GM23248 (cell line): ENCODE data around the gene INHBE. TPM values are rescaled to one million over a fixed set of nuclear protein-coding genes. Genes with fewer than 3 reads are reported as not detected.
"Not testable (repeated sequence)": the region's sequence is repeated elsewhere in the genome, so short reads cannot be mapped to it uniquely, and the experiment has no call there.

ENCODE experiments used
- DNase-seq: peaks from one replicate; pipeline ENCODE4 v3.0.0-alpha.2; 2015
- H2AFZ ChIP-seq: fragments of 200-600 bp; sonication (generic); 2 replicates; pipeline ENCODE4 v1.6.1; 2016; ENCODE audit warnings: antibody characterized with exemption
- H3F3A ChIP-seq: fragments of 200-600 bp; sonication (generic); 2 replicates; pipeline ENCODE4 v1.6.1; 2016; ENCODE audit warnings: mild to moderate bottlenecking, antibody characterized with exemption, mixed run types; ENCODE audit not compliant: insufficient read depth
- H3K27ac ChIP-seq: fragments of 200-600 bp; sonication (generic); 2 replicates; pipeline ENCODE4 v1.5.1; 2016; ENCODE audit warnings: mild to moderate bottlenecking
- H3K27me3 ChIP-seq: fragments of 200-600 bp; sonication (generic); replicated peaks from 2 replicates; pipeline ENCODE4 v1.6.1; 2016; ENCODE audit warnings: mild to moderate bottlenecking; ENCODE audit not compliant: insufficient read depth
- H3K36me3 ChIP-seq: fragments of 200-600 bp; sonication (generic); 2 replicates; pipeline ENCODE4 v1.6.1; 2016; ENCODE audit warnings: low read depth, mild to moderate bottlenecking
- H3K4me1 ChIP-seq: fragments of 200-600 bp; sonication (generic); 2 replicates; pipeline ENCODE4 v1.6.1; 2016; ENCODE audit warnings: mild to moderate bottlenecking; ENCODE audit not compliant: insufficient read depth
- H3K4me2 ChIP-seq: fragments of 200-600 bp; sonication (generic); one replicate; pipeline ENCODE4 v1.6.1; 2016; ENCODE audit warnings: mild to moderate bottlenecking; ENCODE audit not compliant: unreplicated experiment
- H3K4me3 ChIP-seq: fragments of 200-600 bp; sonication (generic); 2 replicates; pipeline ENCODE4 v1.5.1; 2016; ENCODE audit warnings: mild to moderate bottlenecking
- H3K79me2 ChIP-seq: fragments of 200-600 bp; sonication (generic); 2 replicates; pipeline ENCODE4 v1.6.1; 2016; ENCODE audit warnings: mild to moderate bottlenecking; ENCODE audit not compliant: insufficient read depth
- H3K9ac ChIP-seq: fragments of 200-600 bp; sonication (generic); 2 replicates; pipeline ENCODE4 v1.6.1; 2016; ENCODE audit warnings: mild to moderate bottlenecking
- H3K9me2 ChIP-seq: fragments of 200-600 bp; sonication (generic); 2 replicates; pipeline ENCODE4 v1.6.1; 2016; ENCODE audit warnings: mixed run types, mild to moderate bottlenecking, moderate library complexity; ENCODE audit not compliant: insufficient read depth
- H3K9me3 ChIP-seq: fragments of 200-600 bp; sonication (generic); one replicate; pipeline ENCODE4 v1.6.1; 2017; ENCODE audit warnings: low read depth
- H4K20me1 ChIP-seq: fragments of 200-600 bp; sonication (generic); 2 replicates; pipeline ENCODE4 v1.6.0; 2016; ENCODE audit not compliant: insufficient read depth
- EZH2 ChIP-seq: fragments of 200-600 bp; sonication (generic); IDR thresholded peaks from 2 replicates; pipeline ENCODE4 v1.6.1; 2018; ENCODE audit warnings: antibody characterized with exemption, mild to moderate bottlenecking; ENCODE audit not compliant: insufficient read depth, poor library complexity, severe bottlenecking
- EZH2phosphoT487 ChIP-seq: fragments of 200-600 bp; sonication (generic); IDR thresholded peaks from 2 replicates; pipeline ENCODE4 v1.6.1; 2018; ENCODE audit warnings: antibody characterized with exemption, moderate library complexity, mild to moderate bottlenecking, low read depth; ENCODE audit not compliant: insufficient read depth
- WGBS, 2 experiments: methylation state at CpG; one replicate each; pipeline ENCODE4 v1.1.6; 2015 to 2017; ENCODE audit warnings: low lambda C conversion rate in 2 of 2, low coverage in 1 of 2; ENCODE audit errors: missing lambda C conversion rate in 2 of 2; 5-methylcytosine and 5-hydroxymethylcytosine counted together
- in situ Hi-C: fragments of 300-500 bp; cut with MboI; formaldehyde crosslinking; loops from 2 replicates; pipeline ENCODE4 v1.15.0; 2020
- polyA plus RNA-seq: library from polyadenylated mRNA; unstranded; fragments of >200 nt; fragmentation: Nextera tagmentation; extraction: Ambion mirVana; gene quantifications from 2 replicates; pipeline ENCODE4 v1.2.1, GENCODE V29; 2016
- total RNA-seq: library from RNA; depleted of rRNA; stranded (reverse); fragments of >200 nt; shearing (Covaris generic); gene quantifications from 2 replicates; pipeline ENCODE4 v1.2.3, GENCODE V29; 2014; rRNA removed

Gene INHBE, protein sequence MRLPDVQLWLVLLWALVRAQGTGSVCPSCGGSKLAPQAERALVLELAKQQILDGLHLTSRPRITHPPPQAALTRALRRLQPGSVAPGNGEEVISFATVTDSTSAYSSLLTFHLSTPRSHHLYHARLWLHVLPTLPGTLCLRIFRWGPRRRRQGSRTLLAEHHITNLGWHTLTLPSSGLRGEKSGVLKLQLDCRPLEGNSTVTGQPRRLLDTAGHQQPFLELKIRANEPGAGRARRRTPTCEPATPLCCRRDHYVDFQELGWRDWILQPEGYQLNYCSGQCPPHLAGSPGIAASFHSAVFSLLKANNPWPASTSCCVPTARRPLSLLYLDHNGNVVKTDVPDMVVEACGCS
- total RNA-seq (0.65 and 0.76 TPM in 2 replicates), polyA plus RNA-seq (0.23 and 0.24 TPM in 2 replicates)

- Histone ChIP-seq H3K79me2 (no peaks in the 10 kb centered on the region), H3K27me3 (no peaks in the 10 kb centered on the region), H3K9me3 (no peaks in the 10 kb centered on the region), H4K20me1 (no peaks in the 10 kb centered on the region), H3K4me1 (peaks cover 43% of the 10 kb centered on the region), H3K36me3 (no peaks in the 10 kb centered on the region), H3K27ac (peak within 1 kb of the TSS; percentile 60), H3K9ac (peak within 1 kb of the TSS; percentile 65), H3K4me3 (no peak within 1 kb of the TSS), H2AFZ (no peak within 1 kb of the TSS), H3K9me2 (no peaks in the 10 kb centered on the region), H3F3A (peaks cover 11% of the 10 kb centered on the region; the same call in 1 of the 2 replicates), H3K4me2 (no peak within 1 kb of the TSS)
- WGBS, 2 experiments: 66 to 72% methylated on average over 9 to 10 of the region's 10 CpGs
- in situ Hi-C loops: no loop called here
- no peak for TF ChIP-seq EZH2
- TF ChIP-seq EZH2phosphoT487: no peak
- DNase-seq: peak; percentile 63
Measured at GRCh38 chr12:57454566-57455373, at the start of gene INHBE. TSS of gene INHBE (plus strand) at chr12:57455307. CDS start at chr12:57455537, 230 bp downstream.

DNA sequence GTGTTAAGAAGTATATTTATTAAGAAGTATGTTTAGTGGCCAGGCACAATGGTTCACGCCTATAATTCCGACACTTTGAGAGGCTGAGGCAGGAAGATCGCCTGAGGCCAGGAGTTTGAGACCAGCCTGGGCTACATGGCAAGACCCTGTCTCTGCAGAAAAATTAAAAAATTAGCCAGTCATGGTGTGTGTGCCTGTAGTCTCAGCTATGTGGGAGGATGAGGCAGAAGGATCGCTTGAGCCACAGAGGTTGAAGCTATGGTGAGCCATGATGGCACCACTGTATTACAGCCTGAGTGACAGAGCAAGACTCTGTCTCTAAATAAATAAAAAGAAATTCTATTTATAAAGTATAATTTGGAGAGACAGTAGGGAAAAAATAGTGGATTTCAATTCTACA is 44.6 kb upstream of the INHBE start:
- Histone ChIP-seq H2AFZ (no peak overlapping the region), H3K9me3 (no peaks in the 10 kb centered on the region), H3K4me1 (no peaks in the 10 kb centered on the region), H3K9me2 (no peaks in the 10 kb centered on the region), H3K9ac (no peak overlapping the region), H4K20me1 (no peaks in the 10 kb centered on the region), H3K79me2 (peaks cover 100% of the 10 kb centered on the region), H3K4me3 (no peak overlapping the region), H3K4me2 (no peak overlapping the region), H3F3A (no peaks in the 10 kb centered on the region), H3K27ac (no peak overlapping the region), H3K36me3 (no peaks in the 10 kb centered on the region), H3K27me3 (no peaks in the 10 kb centered on the region)
- 96 to 100% methylated on average over 4 of the region's 4 CpGs for WGBS, 2 experiments
- DNase-seq: no peak
- TF ChIP-seq EZH2 (no peak), EZH2phosphoT487 (no peak)
- in situ Hi-C loops: no loop called here

- H3K27me3 ChIP-seq, H3K36me3 ChIP-seq, H3K9me2 ChIP-seq, H3K9ac ChIP-seq, H3K4me1 ChIP-seq, H3K4me3 ChIP-seq, in situ Hi-C loops, DNase-seq, H3K4me2 ChIP-seq, H3K27ac ChIP-seq, H4K20me1 ChIP-seq, H2AFZ ChIP-seq, H3K9me3 ChIP-seq, H3F3A ChIP-seq: not testable (repeated sequence)
- peaks cover 98% of the 10 kb centered on the region for H3K79me2 ChIP-seq
- 93 to 99% methylated on average over 6 of the region's 6 CpGs for WGBS, 2 experiments
Measured at GRCh38 chr12:57414160-57414559, 40.9 kb upstream of the INHBE start.

DNA sequence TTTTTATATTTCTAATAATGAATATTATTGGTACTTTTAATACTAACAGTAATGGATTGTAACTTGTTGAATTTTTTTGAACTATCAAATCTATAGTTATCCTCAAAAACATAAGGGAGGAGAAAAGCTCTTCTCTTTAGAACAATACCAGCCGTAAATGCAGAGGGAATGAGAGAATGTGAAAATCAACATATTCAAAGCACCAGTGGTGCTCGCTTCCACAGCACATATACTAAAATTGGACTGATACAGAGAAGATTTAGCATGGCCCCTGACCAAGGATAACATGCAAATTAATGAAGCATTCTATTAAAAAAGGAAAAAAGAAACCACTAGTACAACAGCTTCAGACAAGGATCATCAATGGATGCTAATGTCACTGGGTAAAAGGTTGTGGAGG is 40.0 kb upstream of the INHBE start:
- H2AFZ ChIP-seq: no peak overlapping the region
- 98 to 100% methylated on average over 2 of the region's 2 CpGs for WGBS, 2 experiments
- no peaks in the 10 kb centered on the region for H4K20me1 ChIP-seq
- H3K36me3 ChIP-seq: no peaks in the 10 kb centered on the region
- peaks cover 98% of the 10 kb centered on the region for H3K79me2 ChIP-seq
- peaks cover 8% of the 10 kb centered on the region for H3K4me1 ChIP-seq
- H3K9ac ChIP-seq: no peak overlapping the region
- no peak overlapping the region for H3K4me2 ChIP-seq
- H3K9me3 ChIP-seq: no peaks in the 10 kb centered on the region
- H3K4me3 ChIP-seq: no peak overlapping the region
- H3K27me3 ChIP-seq: no peaks in the 10 kb centered on the region
- no peak overlapping the region for H3K27ac ChIP-seq
- no peaks in the 10 kb centered on the region for H3K9me2 ChIP-seq
- no peak for TF ChIP-seq EZH2phosphoT487
- no peak for TF ChIP-seq EZH2
- in situ Hi-C loops: no loop called here
- H3F3A ChIP-seq: peaks cover 4% of the 10 kb centered on the region; the same call in 1 of the 2 replicates
- no peak for DNase-seq
